Cortex of kidney (tissue), 1 donor: ENCODE data around the gene DNAJA4.

Experiments
- DNase-seq: peaks from one replicate; lab custom pipeline; 2025; lab: John Stamatoyannopoulos, UW

DNAJA4 gene

DNA sequence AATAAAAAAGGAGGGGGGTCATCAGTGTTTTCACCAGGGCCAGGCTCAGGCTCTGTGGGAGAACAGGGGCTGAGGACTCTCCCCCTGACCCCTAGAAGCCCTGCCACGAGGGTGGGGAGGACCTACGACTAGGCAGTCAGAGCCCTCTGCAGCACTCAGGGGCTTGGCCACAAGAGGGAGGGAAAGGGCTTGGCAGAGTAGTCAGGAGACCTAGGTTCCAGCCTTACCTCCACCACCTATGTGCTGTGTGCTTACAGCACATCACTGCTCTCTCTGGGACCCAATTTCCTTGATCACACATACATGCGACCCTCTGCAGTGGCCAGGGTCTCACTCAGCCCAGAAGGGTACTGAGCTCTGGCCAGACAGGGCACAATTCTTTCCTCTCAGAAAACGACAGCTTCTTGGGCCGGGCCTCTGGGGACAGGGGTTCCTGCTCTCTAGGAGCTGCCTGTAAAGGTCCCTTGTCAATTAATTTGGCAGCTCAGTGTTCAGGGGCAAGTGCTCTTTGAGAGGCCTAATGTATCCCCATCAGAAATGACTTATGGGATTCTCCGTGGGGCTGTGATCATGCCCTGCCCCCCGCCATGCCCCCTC is 51.4 kb downstream of the DNAJA4 start:
- no peak for DNase-seq

DNA sequence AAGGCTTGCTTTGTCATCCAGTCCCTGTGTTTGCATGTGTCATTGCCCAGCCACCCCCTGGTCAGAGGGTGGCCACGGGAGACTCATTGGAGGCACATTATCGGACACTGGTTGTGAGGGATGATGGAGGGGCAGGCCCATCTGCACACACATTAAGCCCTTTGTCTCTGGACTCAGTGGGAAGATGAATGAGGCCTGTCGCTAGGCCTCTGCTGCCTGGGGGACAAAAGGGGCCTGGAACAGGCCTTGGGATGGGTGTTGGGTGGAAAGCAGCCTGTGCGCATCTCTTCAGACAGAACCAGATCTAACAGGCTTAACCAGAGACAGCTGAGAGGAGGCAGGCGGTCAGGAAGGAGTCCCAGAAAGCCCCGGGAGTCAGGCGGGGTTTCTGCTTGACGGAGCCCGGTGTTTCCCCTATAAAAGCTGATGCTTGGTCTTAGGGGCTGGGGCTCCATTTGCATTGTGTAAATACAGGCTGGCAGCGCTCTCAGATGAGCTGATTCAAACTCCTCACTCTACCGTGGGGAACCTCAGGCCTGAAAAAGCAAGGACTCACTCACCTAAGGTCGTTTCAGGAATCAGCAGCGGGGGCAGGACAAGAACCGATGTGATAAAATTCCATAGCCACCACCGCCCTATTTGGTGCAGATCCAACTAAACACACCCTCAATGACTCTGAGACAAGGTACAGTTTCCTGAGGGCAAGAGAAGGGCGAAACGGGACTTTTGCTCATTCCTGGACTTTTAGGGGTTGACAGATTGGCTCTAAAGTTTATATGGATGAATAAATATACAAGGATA is 52.1 kb downstream of the DNAJA4 start:
- no peak for DNase-seq

DNA sequence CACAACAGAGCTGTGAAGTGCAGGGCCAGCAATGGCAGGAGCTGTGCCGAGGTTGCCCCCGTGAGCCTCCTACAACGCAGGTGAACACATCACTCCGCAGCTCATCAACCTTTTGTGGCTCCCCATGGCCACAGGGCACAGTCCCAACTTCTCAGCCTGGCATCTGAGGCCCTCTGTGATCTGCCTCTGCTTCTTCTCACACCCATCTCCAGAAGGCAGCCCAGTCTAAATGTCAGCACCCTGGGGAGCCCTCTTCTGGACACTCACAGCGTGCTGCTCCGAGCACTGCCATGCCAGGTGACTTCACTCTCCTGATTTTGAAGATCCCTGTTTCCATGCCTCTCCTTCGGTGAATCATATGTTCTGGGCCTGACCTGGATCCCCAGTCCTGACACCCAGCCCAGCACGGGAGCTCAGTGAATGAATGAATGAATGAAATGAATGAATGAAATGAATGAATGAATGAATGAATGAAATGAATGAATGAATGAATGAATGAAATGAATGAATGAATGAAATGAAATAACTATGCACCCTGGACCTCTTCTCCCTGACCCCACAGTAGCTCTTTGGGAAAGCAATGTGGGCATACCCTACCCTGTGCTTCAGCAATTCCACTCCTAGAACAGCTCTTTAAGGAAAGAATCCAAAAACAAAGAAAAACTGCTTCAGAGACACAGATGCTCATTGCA is 52.9 kb downstream of the DNAJA4 start:
- DNase-seq, result no peak

DNA sequence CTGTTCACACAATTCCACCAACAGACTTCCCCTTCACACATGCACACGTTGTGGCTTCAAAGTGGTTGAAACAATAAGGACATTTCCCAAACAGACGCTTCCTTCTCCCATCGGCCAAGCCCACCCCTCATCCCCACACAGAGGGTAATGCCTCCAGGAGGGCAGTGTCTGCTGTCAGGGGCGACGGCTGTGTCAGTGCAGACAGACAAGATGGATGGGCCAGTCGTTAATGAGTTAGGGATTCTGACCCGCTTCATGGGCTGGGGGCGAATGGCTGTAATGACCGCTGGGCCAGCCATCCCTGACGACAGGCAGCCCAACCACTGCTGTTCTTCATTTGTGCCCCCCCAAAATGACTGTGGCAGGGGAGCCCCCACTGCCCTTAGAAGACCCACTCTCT is 55.2 kb downstream of the DNAJA4 start:
- DNase-seq, result no peak

DNA sequence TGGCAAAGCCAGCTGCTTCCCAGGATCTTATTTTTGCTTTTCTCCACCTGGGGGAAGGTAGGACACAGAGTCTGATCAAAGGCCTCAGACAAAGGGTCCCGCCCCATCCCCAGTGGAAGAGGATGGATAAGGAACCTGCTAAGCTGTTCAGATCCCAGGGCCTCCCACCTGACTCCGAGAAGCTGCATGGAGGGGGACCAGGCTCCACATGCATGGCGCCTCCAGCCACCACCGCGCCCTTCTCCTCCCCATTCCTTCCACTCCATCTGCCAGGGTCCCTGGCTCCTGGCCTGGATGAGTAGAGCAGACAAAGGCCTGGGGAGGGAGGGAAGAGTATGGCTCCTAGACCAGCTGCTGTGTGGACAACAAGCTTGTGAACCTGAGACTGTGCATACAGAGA is 55.8 kb downstream of the DNAJA4 start:
- no peak for DNase-seq

DNA sequence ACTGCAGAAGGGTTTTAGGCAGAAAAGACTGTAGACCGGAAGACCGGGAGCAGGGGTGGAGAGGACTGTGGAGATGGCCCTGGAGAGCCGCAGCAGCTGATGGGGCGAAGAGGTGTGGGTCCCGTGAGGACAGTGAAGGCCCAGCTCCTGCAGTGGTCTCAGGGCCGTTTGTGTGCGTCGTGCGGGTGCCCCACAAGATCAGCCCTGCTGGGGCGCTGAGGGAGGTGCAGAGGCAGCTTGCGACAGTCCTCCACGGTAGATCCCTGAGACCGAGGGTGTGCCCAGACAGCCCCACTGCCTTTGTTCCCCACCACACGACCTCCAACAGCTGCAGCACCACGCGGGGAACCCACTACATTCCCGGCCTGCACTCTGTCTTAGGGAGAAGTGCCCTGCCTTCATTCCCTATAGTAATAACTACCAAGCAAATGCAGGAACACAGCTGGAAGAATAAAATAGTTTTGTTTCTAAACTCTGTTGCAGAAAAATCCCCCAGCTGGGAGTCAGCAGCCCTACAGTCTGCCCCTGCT is 56.7 kb downstream of the DNAJA4 start:
- DNase-seq, result no peak

DNA sequence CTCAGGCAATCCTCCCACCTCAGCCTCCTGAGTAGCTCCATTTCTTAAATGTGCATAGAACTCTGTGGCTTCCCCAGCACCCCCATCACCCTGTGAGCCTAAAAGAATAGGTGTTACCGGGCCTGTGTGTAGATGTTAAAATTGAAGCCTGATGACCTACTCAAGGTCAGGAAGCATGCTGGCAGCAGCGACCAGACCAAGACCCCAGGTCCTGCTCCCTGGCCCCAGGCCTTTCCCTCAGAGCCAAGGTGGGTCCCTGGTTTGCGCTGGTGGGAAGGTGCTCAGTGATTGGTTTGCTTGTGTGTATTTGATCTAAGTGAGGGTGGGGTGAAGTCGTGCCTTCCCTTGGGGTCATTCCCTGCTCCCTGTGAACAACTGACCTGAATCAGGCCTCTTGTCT is 57.4 kb downstream of the DNAJA4 start:
- no peak for DNase-seq

DNA sequence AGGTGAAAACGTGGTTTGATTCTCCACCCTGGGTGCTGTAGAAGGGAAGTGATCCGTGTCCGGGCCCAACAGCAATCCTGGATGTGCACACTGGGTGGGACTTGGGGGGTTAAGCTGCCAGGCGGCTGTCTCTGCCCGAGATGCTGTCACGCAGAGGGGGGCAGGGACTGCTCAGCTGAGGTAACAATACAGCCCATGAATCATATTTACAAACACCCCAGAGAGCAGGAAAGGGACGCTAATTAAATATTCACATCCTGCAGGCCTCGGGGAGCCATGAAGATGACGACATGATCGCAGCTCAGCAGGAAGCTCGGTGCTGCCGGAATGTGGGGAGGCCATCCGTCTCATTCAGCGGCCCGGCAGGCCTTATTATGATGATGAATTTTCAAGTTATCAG is 57.9 kb downstream of the DNAJA4 start:
- no peak for DNase-seq

DNA sequence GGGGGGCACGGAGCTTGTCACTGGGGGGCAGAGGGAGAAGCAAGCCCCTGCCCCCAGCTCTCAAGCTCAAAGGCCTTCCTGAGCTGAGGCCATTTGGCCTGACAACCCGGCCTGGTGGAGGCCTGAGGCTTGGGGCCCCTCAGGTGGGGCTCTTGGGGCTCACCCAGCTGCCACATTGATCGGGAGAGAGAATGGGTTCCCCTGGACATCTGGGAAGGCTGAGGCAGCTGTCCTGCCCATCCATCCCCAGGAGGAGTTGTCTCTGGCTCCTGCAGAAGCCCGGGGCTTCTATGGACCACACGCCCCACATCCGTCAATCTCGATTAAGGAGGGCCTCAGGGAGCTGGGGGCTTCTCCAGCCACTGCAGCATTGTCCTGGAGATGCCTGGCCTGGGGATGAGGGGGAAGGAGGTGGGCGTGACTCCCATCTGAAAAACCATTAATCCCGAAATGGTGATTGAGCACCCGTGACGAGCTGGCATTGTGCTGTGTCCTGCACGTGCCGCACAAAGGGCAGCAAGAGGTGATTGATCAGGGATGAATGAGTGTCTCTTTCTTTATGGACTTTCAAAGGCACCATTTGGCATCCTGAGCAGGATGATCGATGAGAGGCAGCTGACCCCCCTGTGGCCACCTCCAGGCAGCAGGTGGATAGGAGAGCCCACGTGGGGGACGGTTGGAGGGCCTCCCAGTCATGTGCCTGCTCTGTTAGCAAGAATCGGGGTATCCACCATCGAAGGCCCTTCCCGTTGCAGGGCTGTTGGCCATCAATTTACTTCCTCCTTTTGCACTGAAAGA is 58.6 kb downstream of the DNAJA4 start:
- no peak for DNase-seq

DNA sequence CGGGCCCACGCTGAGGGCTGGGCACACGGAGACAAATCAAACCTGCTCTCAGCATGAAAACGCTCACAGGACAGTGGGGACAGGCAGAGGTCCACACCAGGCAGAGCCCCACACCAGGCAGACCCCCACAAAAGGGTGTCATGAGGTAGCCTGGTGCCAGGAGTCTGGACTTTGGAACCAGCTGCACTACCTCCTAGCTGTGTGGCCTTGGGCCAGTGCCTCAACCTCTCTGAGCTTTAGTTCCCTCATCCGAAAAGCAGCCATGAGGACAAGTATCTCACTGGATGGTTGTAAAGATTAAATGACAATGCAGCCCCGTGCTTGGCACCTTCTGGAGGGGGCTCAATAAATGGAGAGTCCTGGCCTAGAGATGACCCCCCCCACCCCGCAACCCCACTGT is 59.3 kb downstream of the DNAJA4 start:
- DNase-seq, result no peak

DNA sequence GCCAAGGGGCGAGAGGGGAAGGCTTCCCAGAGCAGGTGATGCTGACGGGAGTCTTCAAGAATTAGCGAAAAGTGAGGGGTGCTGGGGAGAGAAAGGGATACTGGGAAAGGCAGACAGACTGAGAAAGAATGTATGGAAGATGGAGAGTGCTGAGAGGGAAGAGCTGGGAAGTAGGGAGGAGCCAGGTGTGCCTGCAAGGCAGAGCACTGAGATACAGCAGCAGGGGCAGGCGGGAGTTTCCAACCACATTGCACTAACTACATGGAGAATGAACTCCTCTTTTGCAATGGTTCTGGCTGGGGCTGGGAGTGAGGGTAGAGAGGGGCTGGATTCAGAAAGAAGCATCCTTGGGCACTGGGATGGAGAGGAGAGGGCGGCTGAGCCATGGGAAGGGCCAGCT is 59.8 kb downstream of the DNAJA4 start:
- DNase-seq, result no peak

DNA sequence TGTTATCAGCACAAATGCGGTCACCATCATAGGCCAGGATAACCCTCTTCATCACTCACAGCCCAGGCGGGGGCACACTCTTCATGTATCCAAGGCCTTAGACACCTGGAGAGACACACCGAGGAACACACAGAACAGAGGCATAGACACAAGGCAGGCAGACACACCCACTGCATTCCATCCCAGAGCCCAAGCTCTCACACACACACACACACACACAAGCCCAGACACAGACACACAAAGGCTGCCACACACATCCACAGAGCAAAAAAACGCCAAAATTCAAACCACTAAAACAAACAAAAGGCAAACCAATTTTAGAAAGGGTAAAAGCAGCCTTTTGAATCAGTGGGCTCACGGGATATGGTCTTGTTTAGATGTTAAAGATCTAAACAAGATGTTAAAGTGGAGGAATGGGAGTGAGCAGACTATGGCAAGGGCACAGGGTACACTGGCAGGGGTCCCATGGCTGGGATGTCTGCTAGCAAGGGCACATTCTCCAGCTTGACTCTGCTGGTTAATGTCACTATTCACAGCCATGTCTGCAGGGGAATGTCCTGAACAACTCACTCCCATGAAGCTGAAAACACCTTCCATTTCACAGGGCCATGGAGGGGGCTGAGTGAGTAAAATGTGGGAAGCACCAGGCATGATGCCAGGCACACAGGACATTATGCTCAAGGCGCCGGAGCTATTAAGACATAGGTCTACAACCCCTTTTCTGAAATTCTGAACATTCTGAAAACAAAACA is 60.9 kb downstream of the DNAJA4 start:
- no peak for DNase-seq

DNA sequence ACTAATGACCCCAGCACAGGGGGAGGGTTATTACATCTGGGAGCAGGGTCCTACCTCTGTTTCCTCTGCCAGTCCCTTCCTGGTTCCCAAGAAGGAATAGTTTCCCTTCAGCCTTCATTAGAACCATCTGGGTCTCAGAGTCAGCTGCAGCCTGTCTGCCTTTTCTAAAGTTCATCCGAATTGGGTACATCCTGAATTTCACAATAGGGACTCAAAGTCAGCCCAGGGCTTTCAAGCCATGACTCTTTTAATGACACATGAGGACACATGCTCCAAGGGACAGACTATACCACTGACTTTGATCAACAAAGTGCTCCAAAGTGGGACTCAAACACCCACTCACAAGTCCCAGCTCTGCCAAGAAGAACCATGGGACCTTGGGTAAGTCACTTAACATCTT is 63.1 kb downstream of the DNAJA4 start:
- DNase-seq, result no peak

DNA sequence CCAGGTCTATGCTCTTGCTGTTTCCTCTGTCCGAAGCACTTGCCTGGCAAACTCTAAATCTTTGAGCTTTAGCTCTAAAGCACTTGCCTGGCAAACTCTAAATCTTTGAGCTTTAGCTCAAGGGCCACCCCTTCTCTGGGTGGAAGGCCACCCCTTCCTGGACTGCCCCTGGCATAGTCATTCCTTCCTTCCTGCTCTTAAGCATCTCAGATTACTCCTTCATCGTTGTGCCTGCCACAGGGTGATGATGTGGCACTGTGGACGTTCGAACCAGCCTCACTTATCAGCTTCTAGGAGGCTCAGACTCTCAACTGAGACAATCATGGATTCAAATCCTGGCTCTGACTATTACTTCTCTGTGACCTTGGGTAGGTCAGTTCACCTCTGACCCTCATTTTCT is 65.3 kb downstream of the DNAJA4 start:
- DNase-seq, result no peak
